ENCODE measurements around the gene STMN1. TPM values are rescaled to one million over a fixed set of nuclear protein-coding genes. Genes with fewer than 3 reads are reported as not detected.

Gene STMN1
- total RNA-seq, 1 donor from 2014 or later = 699 TPM

Small RNA genes within 50 kb of the gene (small RNA-seq; reads per million reads assigned to genes)
- gene AL033528.1 (ENCODE audit: low replicate concordance) = not detected
- not detected for gene RF00019 (ENCODE audit: low replicate concordance)
- gene SNRPFP2 (ENCODE audit: low replicate concordance) = not detected

Other genes starting within 250 kb of the STMN1 start
- 16.5 TPM for gene SELENON, start 106.2 kb downstream of the STMN1 start, total RNA-seq
- 31.2 TPM for gene MTFR1L, start 86.5 kb downstream of the STMN1 start, total RNA-seq
- 0.98 TPM for gene AUNIP, start 47.0 kb downstream of the STMN1 start, total RNA-seq
- gene PAQR7, start 30.7 kb downstream of the STMN1 start, total RNA-seq = 4.7 TPM
- gene PAFAH2, start 91.6 kb upstream of the STMN1 start, total RNA-seq = 2.2 TPM
- 0.98 TPM for gene EXTL1, start 115.4 kb upstream of the STMN1 start, total RNA-seq
- not detected for gene SLC30A2, start 139.7 kb upstream of the STMN1 start, total RNA-seq
- not detected for gene TRIM63, start 161.2 kb upstream of the STMN1 start, total RNA-seq
- 62.7 TPM for gene PDIK1L, start 205.4 kb upstream of the STMN1 start, total RNA-seq